Muscle layer of colon (tissue), 2 donors: ENCODE data around the gene MPZL2.

Experiments used
- H3K27ac ChIP-seq: one replicate; pipeline ENCODE4 v1.7.0; 2013; ENCODE audit warnings: low read depth, mild to moderate bottlenecking, low read length, moderate library complexity
- H3K27me3 ChIP-seq, 2 donors: one replicate each; pipeline ENCODE4 v1.7.0; 2013; ENCODE audit warnings: low read length in 2 of 2, mild to moderate bottlenecking in 2 of 2; ENCODE audit not compliant: insufficient read depth in 2 of 2, control insufficient read depth in 1 of 2
- H3K36me3 ChIP-seq: one replicate; pipeline ENCODE4 v1.7.0; 2013; ENCODE audit warnings: mild to moderate bottlenecking, low read length; ENCODE audit not compliant: insufficient read depth
- H3K4me1 ChIP-seq: one replicate; pipeline ENCODE4 v1.7.0; 2013; ENCODE audit warnings: mild to moderate bottlenecking, low read length; ENCODE audit not compliant: insufficient read depth
- H3K4me3 ChIP-seq, 2 donors: one replicate each; pipeline ENCODE4 v1.7.0; 2013; ENCODE audit warnings: low read length in 2 of 2, low read depth in 1 of 2, mild to moderate bottlenecking in 1 of 2, moderate library complexity in 1 of 2
- H3K9ac ChIP-seq: one replicate; pipeline ENCODE4 v1.7.0; 2013; ENCODE audit warnings: low read length
- H3K9me3 ChIP-seq: one replicate; pipeline ENCODE4 v1.7.0; 2013; ENCODE audit warnings: mild to moderate bottlenecking, low read length
- donor health status: abdominal sarcoma.
- donor health status: Adenocarcinoma of cecum.

Gene MPZL2

GRCh38 chr11:118227865-118228785 is 36.0 kb downstream of the MPZL2 start:
- Histone ChIP-seq H3K27me3 (peaks cover 0 to 3% of the 10 kb centered on the region in 2 donors), H3K9me3 (no peaks in the 10 kb centered on the region), H3K4me3 (no peak overlapping the region), H3K4me1 (no peaks in the 10 kb centered on the region), H3K9ac (no peak overlapping the region), H3K27ac (no peak overlapping the region), H3K36me3 (no peaks in the 10 kb centered on the region)

DNA sequence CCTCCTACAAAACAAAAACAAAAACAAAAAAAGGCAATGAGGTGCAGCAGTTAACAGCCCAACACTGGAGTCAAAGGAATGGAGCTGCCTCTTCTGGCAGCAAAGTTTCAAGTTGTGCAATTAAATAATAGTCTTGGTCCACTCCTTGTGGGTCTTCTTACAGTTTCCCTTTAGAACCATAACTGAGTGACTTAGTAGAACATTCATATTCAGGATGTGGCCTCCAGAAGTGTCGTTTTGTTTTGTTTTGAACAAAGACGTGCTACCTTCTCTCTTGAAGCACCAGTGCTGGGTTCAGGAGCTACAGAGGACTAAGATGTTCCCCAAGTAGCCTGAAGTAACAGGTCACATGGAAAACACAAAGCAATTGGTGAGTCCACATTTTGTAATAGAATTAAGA is 37.3 kb downstream of the MPZL2 start:
- Histone ChIP-seq H3K27me3 (peaks cover 0 to 3% of the 10 kb centered on the region in 2 donors), H3K36me3 (no peaks in the 10 kb centered on the region), H3K9ac (no peak overlapping the region), H3K4me3 (no peak overlapping the region), H3K4me1 (no peaks in the 10 kb centered on the region), H3K27ac (no peak overlapping the region), H3K9me3 (no peaks in the 10 kb centered on the region)

- Histone ChIP-seq H3K27me3 (peaks cover 0 to 3% of the 10 kb centered on the region in 2 donors), H3K4me1 (no peaks in the 10 kb centered on the region), H3K36me3 (no peaks in the 10 kb centered on the region), H3K4me3 (no peak overlapping the region), H3K9me3 (no peaks in the 10 kb centered on the region), H3K27ac (no peak overlapping the region), H3K9ac (no peak overlapping the region)
These were observed 37.8 kb downstream of the MPZL2 start for GRCh38 chr11:118226296-118226695.

- no peak within 1 kb of the TSS for H3K4me3 ChIP-seq
- H3K4me1 ChIP-seq = no peaks in the 10 kb centered on the region
- H3K9ac ChIP-seq = no peak within 1 kb of the TSS
- no peaks in the 10 kb centered on the region for H3K9me3 ChIP-seq
- H3K36me3 ChIP-seq = no peaks in the 10 kb centered on the region
- H3K27me3 ChIP-seq = no peaks in the 10 kb centered on the region
- no peak within 1 kb of the TSS for H3K27ac ChIP-seq
These were observed 39.4 kb downstream of the MPZL2 start, which contains the start of gene JAML for GRCh38 chr11:118224511-118225188. Gene JAML (minus strand): TSS chr11:118225011. CDS start chr11:118214866, 10,145 bp downstream.

GRCh38 chr11:118223992-118224391 is 40.1 kb downstream of the MPZL2 start:
- Histone ChIP-seq H3K9me3 (no peaks in the 10 kb centered on the region), H3K36me3 (no peaks in the 10 kb centered on the region), H3K27ac (no peak overlapping the region), H3K4me1 (no peaks in the 10 kb centered on the region), H3K9ac (no peak overlapping the region), H3K27me3 (no peaks in the 10 kb centered on the region), H3K4me3 (no peak overlapping the region)

DNA sequence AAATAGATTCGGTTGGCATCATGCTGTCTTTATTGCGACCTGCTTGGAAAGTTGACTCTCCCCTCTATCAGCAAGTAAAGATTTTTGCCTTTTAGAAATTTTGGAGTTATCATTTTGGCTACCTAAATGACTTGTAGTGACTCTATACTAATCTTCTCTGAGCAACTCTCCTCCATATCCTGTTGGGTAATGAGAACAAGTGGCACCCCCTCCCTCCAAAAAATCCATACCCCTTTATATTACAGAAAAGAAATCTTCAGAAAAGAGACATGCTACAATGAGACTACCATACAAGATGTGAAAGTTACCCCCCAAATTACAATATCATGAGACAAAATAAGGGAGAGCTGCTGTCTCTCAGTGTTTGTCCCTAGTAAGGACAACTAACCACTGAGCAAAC is 40.5 kb downstream of the MPZL2 start:
- Histone ChIP-seq H3K27me3 (no peaks in the 10 kb centered on the region), H3K9ac (no peak overlapping the region), H3K4me1 (no peaks in the 10 kb centered on the region), H3K9me3 (no peaks in the 10 kb centered on the region), H3K4me3 (no peak overlapping the region), H3K27ac (no peak overlapping the region), H3K36me3 (no peaks in the 10 kb centered on the region)

GRCh38 chr11:118222437-118222836 is 41.7 kb downstream of the MPZL2 start:
- H3K9me3 ChIP-seq = no peaks in the 10 kb centered on the region
- no peaks in the 10 kb centered on the region for H3K4me1 ChIP-seq
- H3K27ac ChIP-seq = no peak overlapping the region
- H3K36me3 ChIP-seq = no peaks in the 10 kb centered on the region
- no peak overlapping the region for H3K9ac ChIP-seq
- H3K4me3 ChIP-seq = no peak overlapping the region
- H3K27me3 ChIP-seq = no peaks in the 10 kb centered on the region

GRCh38 chr11:118221419-118221818 is 42.7 kb downstream of the MPZL2 start:
- H3K4me1 ChIP-seq = no peaks in the 10 kb centered on the region
- no peaks in the 10 kb centered on the region for H3K36me3 ChIP-seq
- H3K9me3 ChIP-seq = no peaks in the 10 kb centered on the region
- no peak overlapping the region for H3K27ac ChIP-seq
- H3K9ac ChIP-seq = no peak overlapping the region
- H3K4me3 ChIP-seq = no peak overlapping the region
- H3K27me3 ChIP-seq = no peaks in the 10 kb centered on the region

DNA sequence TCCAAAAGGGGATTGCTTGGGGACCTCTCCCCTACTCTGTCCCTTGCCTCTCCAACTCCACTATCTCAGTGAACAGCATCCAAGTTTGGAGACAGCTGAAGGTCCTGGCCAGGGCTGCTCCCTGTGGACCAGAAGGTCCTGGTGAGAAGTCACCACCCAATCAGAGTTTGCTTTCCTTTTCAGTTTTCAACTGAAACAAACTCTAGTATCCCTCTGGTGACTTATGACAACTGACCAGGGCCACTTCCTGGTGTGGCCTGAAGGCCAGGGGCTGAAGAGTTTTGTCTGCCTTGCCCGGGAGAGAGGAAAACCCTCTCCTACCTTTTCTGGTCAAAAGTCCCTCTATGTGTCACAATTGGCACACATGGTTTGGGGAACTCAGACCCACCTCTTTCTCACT is 44.4 kb downstream of the MPZL2 start:
- Histone ChIP-seq H3K27ac (no peak overlapping the region), H3K9me3 (no peaks in the 10 kb centered on the region), H3K27me3 (no peaks in the 10 kb centered on the region), H3K36me3 (no peaks in the 10 kb centered on the region), H3K4me3 (no peak overlapping the region), H3K9ac (no peak overlapping the region), H3K4me1 (no peaks in the 10 kb centered on the region)

GRCh38 chr11:118219244-118219643 is 44.9 kb downstream of the MPZL2 start:
- Histone ChIP-seq H3K9me3 (no peaks in the 10 kb centered on the region), H3K36me3 (no peaks in the 10 kb centered on the region), H3K9ac (no peak overlapping the region), H3K27me3 (no peaks in the 10 kb centered on the region), H3K27ac (no peak overlapping the region), H3K4me3 (no peak overlapping the region), H3K4me1 (no peaks in the 10 kb centered on the region)

DNA sequence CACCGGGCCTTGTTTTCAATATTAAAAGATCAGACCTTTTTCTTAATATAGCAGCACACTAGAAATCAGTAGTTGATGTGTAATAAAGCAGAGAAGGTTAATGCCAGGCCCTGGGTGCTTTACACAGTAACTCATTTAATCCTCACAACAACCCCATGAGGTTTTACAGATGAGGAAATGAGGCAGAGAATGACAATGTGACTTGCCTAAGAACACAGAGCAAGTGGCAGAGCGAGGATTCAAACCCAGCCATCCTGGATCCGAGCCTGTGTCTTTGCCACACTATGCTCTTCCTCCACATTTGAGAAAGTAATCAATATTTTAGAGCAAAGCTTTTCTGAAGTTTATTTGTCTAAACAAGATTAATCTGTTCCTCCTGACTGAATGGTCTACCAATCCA is 46.5 kb downstream of the MPZL2 start:
- no peaks in the 10 kb centered on the region for H3K9me3 ChIP-seq
- no peaks in the 10 kb centered on the region for H3K27me3 ChIP-seq
- no peak overlapping the region for H3K27ac ChIP-seq
- no peaks in the 10 kb centered on the region for H3K36me3 ChIP-seq
- no peak overlapping the region for H3K9ac ChIP-seq
- no peak overlapping the region for H3K4me3 ChIP-seq
- no peaks in the 10 kb centered on the region for H3K4me1 ChIP-seq
